WTC11 (cell line): ENCODE measurements around the gene TEKT5. TPM values are rescaled to one million over a fixed set of nuclear protein-coding genes. Genes with fewer than 3 reads are reported as not detected.

ENCODE experiments used
- ATAC-seq: fragments of 200-7000 bp; cut with Tn5 transposase; 2 replicates; pipeline ENCODE4 v1.10.0; 2021; ENCODE audit warnings: mild to moderate bottlenecking, moderate library complexity
- CTCF ChIA-PET: fragments of 300-600 bp; sonication (Branson Sonifier 250); formaldehyde crosslinking; loops from one replicate; lab custom pipeline; 2021; ENCODE audit warnings: antibody characterized with exemption; lab: Charles Lee
- POLR2A ChIA-PET: fragments of 350-600 bp; sonication (Branson Sonifier 250); formaldehyde crosslinking; loops from one replicate; lab custom pipeline; 2021; ENCODE audit warnings: antibody characterized with exemption; lab: Charles Lee
- DNase-seq: peaks from one replicate; pipeline ENCODE4 v3.0.0; 2021; ENCODE audit warnings: low spot score
- H3K27ac Mint-ChIP-seq: 2 replicates; pipeline ENCODE4 v1.8.0; 2021; ENCODE audit warnings: mixed read lengths
- H3K27me3 Mint-ChIP-seq: 2 replicates; pipeline ENCODE4 v1.8.0; 2021; ENCODE audit warnings: low read depth, mild to moderate bottlenecking, moderate library complexity, mixed read lengths
- H3K36me3 Mint-ChIP-seq: 2 replicates; pipeline ENCODE4 v1.8.0; 2021; ENCODE audit warnings: mixed read lengths
- H3K4me1 Mint-ChIP-seq: 2 replicates; pipeline ENCODE4 v1.8.0; 2022; ENCODE audit warnings: mixed read lengths
- H3K4me3 Mint-ChIP-seq: 2 replicates; pipeline ENCODE4 v1.8.0; 2021; ENCODE audit warnings: mild to moderate bottlenecking, moderate library complexity, mixed read lengths
- H3K9me3 Mint-ChIP-seq: 2 replicates; pipeline ENCODE4 v1.8.0; 2021; ENCODE audit warnings: mixed read lengths
- ATF3 ChIP-seq: sonication (generic); formaldehyde crosslinking; conservative IDR thresholded peaks from 2 replicates; pipeline ENCODE4 v1.8.1; 2022; ENCODE audit warnings: mild to moderate bottlenecking, missing genetic modification reagents
- ERG ChIP-seq: fragments of 250-450 bp; sonication (Bioruptor Pico); IDR thresholded peaks from 2 replicates; pipeline ENCODE4 v1.8.0; 2021; ENCODE audit warnings: mild to moderate bottlenecking
- FOXP4 ChIP-seq: sonication (generic); formaldehyde crosslinking; IDR thresholded peaks from 2 replicates; pipeline ENCODE4 v1.8.0; 2022; ENCODE audit warnings: mild to moderate bottlenecking, missing genetic modification reagents
- JUN ChIP-seq: sonication (generic); formaldehyde crosslinking; IDR thresholded peaks from 2 replicates; pipeline ENCODE4 v1.8.0; 2023; ENCODE audit warnings: mild to moderate bottlenecking, missing genetic modification reagents
- MLX ChIP-seq: sonication (generic); formaldehyde crosslinking; IDR thresholded peaks from 2 replicates; pipeline ENCODE4 v1.8.1; 2023; ENCODE audit warnings: mild to moderate bottlenecking, missing genetic modification reagents, moderate library complexity
- NFATC4 ChIP-seq: fragments of 250-450 bp; sonication (Bioruptor Pico); IDR thresholded peaks from 2 replicates; pipeline ENCODE4 v1.9.0; 2021; ENCODE audit warnings: mild to moderate bottlenecking
- NR3C1 ChIP-seq: sonication (generic); formaldehyde crosslinking; conservative IDR thresholded peaks from 2 replicates; pipeline ENCODE4 v1.8.1; 2023; ENCODE audit warnings: low read depth, mild to moderate bottlenecking, missing genetic modification reagents
- PRDM15 ChIP-seq: sonication (generic); formaldehyde crosslinking; IDR thresholded peaks from 2 replicates; pipeline ENCODE4 v1.8.0; 2022; ENCODE audit warnings: missing genetic modification reagents
- RELA ChIP-seq: sonication (generic); formaldehyde crosslinking; IDR thresholded peaks from 2 replicates; pipeline ENCODE4 v1.8.1; 2022; ENCODE audit warnings: missing genetic modification reagents, mild to moderate bottlenecking, borderline replicate concordance
- RORB ChIP-seq: fragments of 250-450 bp; sonication (Bioruptor Pico); IDR thresholded peaks from 2 replicates; pipeline ENCODE4 v1.9.0; 2021; ENCODE audit warnings: mild to moderate bottlenecking
- SMAD3 ChIP-seq: sonication (generic); formaldehyde crosslinking; IDR thresholded peaks from 2 replicates; pipeline ENCODE4 v1.8.0; 2022; ENCODE audit warnings: missing genetic modification reagents, mild to moderate bottlenecking, borderline replicate concordance
- SMAD4 ChIP-seq: sonication (generic); formaldehyde crosslinking; IDR thresholded peaks from 2 replicates; pipeline ENCODE4 v1.8.0; 2022; ENCODE audit warnings: mild to moderate bottlenecking, missing genetic modification reagents
- TEAD1 ChIP-seq: sonication (generic); formaldehyde crosslinking; IDR thresholded peaks from 2 replicates; pipeline ENCODE4 v1.8.0; 2022; ENCODE audit warnings: mild to moderate bottlenecking, missing genetic modification reagents
- USF1 ChIP-seq: sonication (generic); formaldehyde crosslinking; IDR thresholded peaks from 2 replicates; pipeline ENCODE4 v1.8.0; 2022; ENCODE audit warnings: mild to moderate bottlenecking, missing genetic modification reagents
- ZBTB21 ChIP-seq: sonication (generic); formaldehyde crosslinking; IDR thresholded peaks from 2 replicates; pipeline ENCODE4 v1.8.1; 2023; ENCODE audit warnings: mild to moderate bottlenecking, missing genetic modification reagents, borderline replicate concordance
- ZNF219 ChIP-seq: sonication (generic); formaldehyde crosslinking; IDR thresholded peaks from 2 replicates; pipeline ENCODE4 v1.8.0; 2023; ENCODE audit warnings: missing genetic modification reagents, mild to moderate bottlenecking, borderline replicate concordance
- ZNF423 ChIP-seq: fragments of 250-450 bp; sonication (Bioruptor Pico); IDR thresholded peaks from 2 replicates; pipeline ENCODE4 v2.1.2; 2022; ENCODE audit warnings: mild to moderate bottlenecking, moderate library complexity
- total RNA-seq: library from RNA; stranded (reverse); gene quantifications from 3 replicates; pipeline ENCODE4 v1.2.3, GENCODE V29; 2021

Gene TEKT5
- total RNA-seq, 1 experiment from 2014 or later, result 1.1 TPM

GRCh38 chr16:10663744-10664143 is 31.0 kb downstream of the TEKT5 start (continued):
- TF ChIP-seq MLX (no peak), ZNF219 (no peak), NFATC4 (no peak), ATF3 (no peak)

GRCh38 chr16:10663146-10663545 is 31.6 kb downstream of the TEKT5 start:
- H3K27ac Mint-ChIP-seq, result no peak overlapping the region
- no peak overlapping the region for H3K4me3 Mint-ChIP-seq
- ChIA-PET POLR2A (no interaction called here), CTCF (interaction anchor here (1.1 kb wide), 1 partner anchor 19 kb away, joined by 3 read pairs; no protein-coding TSS in a partner anchor)
- TF ChIP-seq ZNF423 (no peak), NR3C1 (CRISPR knock-in tag) (no peak), FOXP4 (CRISPR knock-in tag) (no peak), SMAD3 (CRISPR knock-in tag) (no peak), TEAD1 (CRISPR knock-in tag) (no peak)
- ATAC-seq, result no peak
- peaks cover 15% of the 10 kb centered on the region for H3K36me3 Mint-ChIP-seq
- no peak for DNase-seq
- peaks cover 12% of the 10 kb centered on the region for H3K27me3 Mint-ChIP-seq
- peaks cover 13% of the 10 kb centered on the region for H3K4me1 Mint-ChIP-seq
- H3K9me3 Mint-ChIP-seq, result peaks cover 21% of the 10 kb centered on the region

- H3K4me3 Mint-ChIP-seq, result no peak overlapping the region
- H3K27ac Mint-ChIP-seq, result no peak overlapping the region
- peaks cover 12% of the 10 kb centered on the region for H3K27me3 Mint-ChIP-seq
- TF ChIP-seq PRDM15 (CRISPR knock-in tag) (no peak), JUN (CRISPR knock-in tag) (no peak), RORB (no peak), NFATC4 (no peak), SMAD4 (CRISPR knock-in tag) (no peak), RELA (CRISPR knock-in tag) (no peak), ZBTB21 (CRISPR knock-in tag) (no peak), USF1 (CRISPR knock-in tag) (no peak), ERG (CRISPR knock-in tag) (no peak)
- ATAC-seq (no peak), DNase-seq (no peak)
- peaks cover 21% of the 10 kb centered on the region for H3K9me3 Mint-ChIP-seq
- H3K36me3 Mint-ChIP-seq, result peaks cover 15% of the 10 kb centered on the region
- CTCF ChIA-PET, result no interaction called here
- H3K4me1 Mint-ChIP-seq, result peaks cover 13% of the 10 kb centered on the region
- POLR2A ChIA-PET, result no interaction called here
Measured at GRCh38 chr16:10662212-10662611, 32.5 kb downstream of the TEKT5 start.
